SW480 (cell line): ENCODE results near the gene DNAH1.
"Not testable (repeated sequence)": the region's sequence is repeated elsewhere in the genome, so short reads cannot be mapped to it uniquely, and the experiment has no call there.

Source experiments
- DNase-seq: peaks from one replicate; pipeline ENCODE4 v3.0.0-alpha.2; 2016; ENCODE audit warnings: low spot score

Gene DNAH1

GRCh38 chr3:52338131-52338530 lies 22.0 kb downstream of the DNAH1 start:
- not testable (repeated sequence) for DNase-seq

GRCh38 chr3:52339612-52340011 lies 23.5 kb downstream of the DNAH1 start:
- peak; percentile 81 for DNase-seq

GRCh38 chr3:52341123-52341522 lies 25.0 kb downstream of the DNAH1 start:
- no peak for DNase-seq

GRCh38 chr3:52343946-52344600 lies 28.0 kb downstream of the DNAH1 start:
- no peak for DNase-seq

- DNase-seq = no peak
Measured at GRCh38 chr3:52345521-52346109, 29.5 kb downstream of the DNAH1 start.

GRCh38 chr3:52346623-52347530 lies 30.8 kb downstream of the DNAH1 start:
- DNase-seq = no peak

- DNase-seq = no peak
Measured at GRCh38 chr3:52347716-52348635, 31.9 kb downstream of the DNAH1 start.

GRCh38 chr3:52349131-52349530 lies 33.0 kb downstream of the DNAH1 start:
- no peak for DNase-seq

- no peak for DNase-seq
Measured at GRCh38 chr3:52349611-52350395, 33.7 kb downstream of the DNAH1 start.

- no peak for DNase-seq
Measured at GRCh38 chr3:52350416-52350815, 34.3 kb downstream of the DNAH1 start.

- DNase-seq = no peak
Measured at GRCh38 chr3:52350981-52351761, 35.1 kb downstream of the DNAH1 start.

- no peak for DNase-seq
Measured at GRCh38 chr3:52351762-52352368, 35.7 kb downstream of the DNAH1 start.

GRCh38 chr3:52352566-52352965 lies 36.4 kb downstream of the DNAH1 start:
- DNase-seq = no peak

GRCh38 chr3:52353291-52353855 lies 37.3 kb downstream of the DNAH1 start:
- no peak for DNase-seq

- DNase-seq = no peak
Measured at GRCh38 chr3:52354676-52355075, 38.6 kb downstream of the DNAH1 start.

GRCh38 chr3:52355526-52355925 lies 39.4 kb downstream of the DNAH1 start:
- DNase-seq = no peak

GRCh38 chr3:52356126-52356525 lies 40.0 kb downstream of the DNAH1 start:
- no peak for DNase-seq

- no peak for DNase-seq
Measured at GRCh38 chr3:52357151-52358080, 41.3 kb downstream of the DNAH1 start.
